Parathyroid adenoma (tissue), 2 donors: Measurements from ENCODE around the gene C1orf174.

Experiments used
- H2AFZ ChIP-seq: fragments of 300-600 bp; sonication (generic); one replicate; pipeline ENCODE4 v1.7.0; 2017; ENCODE audit warnings: antibody characterized with exemption, mild to moderate bottlenecking
- H3K27ac ChIP-seq: fragments of 300-600 bp; sonication (generic); one replicate; pipeline ENCODE4 v1.7.0; 2017
- H3K27me3 ChIP-seq: fragments of 300-600 bp; sonication (generic); one replicate; pipeline ENCODE4 v1.7.0; 2017; ENCODE audit warnings: low read length; ENCODE audit not compliant: control insufficient read depth, insufficient read depth
- H3K36me3 ChIP-seq: fragments of 300-600 bp; sonication (generic); one replicate; pipeline ENCODE4 v1.7.0; 2017; ENCODE audit warnings: low read length; ENCODE audit not compliant: control insufficient read depth, insufficient read depth
- H3K4me1 ChIP-seq: fragments of 300-600 bp; sonication (generic); one replicate; pipeline ENCODE4 v1.7.0; 2017; ENCODE audit warnings: control low read depth
- H3K4me2 ChIP-seq: fragments of 300-600 bp; sonication (generic); one replicate; pipeline ENCODE4 v1.7.0; 2017; ENCODE audit warnings: low read length
- H3K4me3 ChIP-seq: fragments of 300-600 bp; sonication (generic); one replicate; pipeline ENCODE4 v1.7.0; 2017; ENCODE audit warnings: low read depth, low read length
- H3K79me2 ChIP-seq: fragments of 300-600 bp; sonication (generic); one replicate; pipeline ENCODE4 v1.7.0; 2017; ENCODE audit warnings: control low read depth
- H3K9ac ChIP-seq: fragments of 300-600 bp; sonication (generic); one replicate; pipeline ENCODE4 v1.7.0; 2017; ENCODE audit warnings: mild to moderate bottlenecking
- H3K9me3 ChIP-seq: fragments of 300-600 bp; sonication (generic); one replicate; pipeline ENCODE4 v1.7.0; 2017; ENCODE audit warnings: low read length; ENCODE audit not compliant: control insufficient read depth
- CTCF ChIP-seq: fragments of 300-600 bp; sonication (generic); IDR thresholded peaks from one replicate; pipeline ENCODE4 v1.7.0; 2017; ENCODE audit warnings: antibody characterized with exemption, mild to moderate bottlenecking
- donor health status: primary hyperparathyroidism.

Gene C1orf174

DNA sequence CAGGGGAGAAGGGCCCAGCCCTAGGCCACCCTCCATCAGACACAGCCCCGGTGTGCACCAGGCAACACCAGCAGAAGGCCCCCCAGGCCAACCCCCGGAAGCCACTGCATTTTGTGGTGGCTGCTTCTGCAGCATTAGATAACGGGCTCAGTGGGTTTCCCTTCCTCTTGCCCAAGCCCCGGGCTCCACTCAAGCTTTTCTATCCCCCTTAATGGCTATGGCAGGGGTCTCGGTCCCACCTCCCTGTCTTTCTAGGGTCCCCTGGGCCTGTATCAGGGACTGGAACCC, 18.9 kb downstream of the C1orf174 start:
- TF ChIP-seq CTCF = no peak
- no peak overlapping the region for H3K4me3 ChIP-seq
- H3K79me2 ChIP-seq = no peaks in the 10 kb centered on the region
- H3K9me3 ChIP-seq = no peaks in the 10 kb centered on the region
- H3K4me2 ChIP-seq = no peak overlapping the region
- H3K9ac ChIP-seq = no peak overlapping the region
- no peaks in the 10 kb centered on the region for H3K27me3 ChIP-seq
- H3K27ac ChIP-seq = no peak overlapping the region
- no peaks in the 10 kb centered on the region for H3K4me1 ChIP-seq
- H3K36me3 ChIP-seq = no peaks in the 10 kb centered on the region
- no peak overlapping the region for H2AFZ ChIP-seq

DNA sequence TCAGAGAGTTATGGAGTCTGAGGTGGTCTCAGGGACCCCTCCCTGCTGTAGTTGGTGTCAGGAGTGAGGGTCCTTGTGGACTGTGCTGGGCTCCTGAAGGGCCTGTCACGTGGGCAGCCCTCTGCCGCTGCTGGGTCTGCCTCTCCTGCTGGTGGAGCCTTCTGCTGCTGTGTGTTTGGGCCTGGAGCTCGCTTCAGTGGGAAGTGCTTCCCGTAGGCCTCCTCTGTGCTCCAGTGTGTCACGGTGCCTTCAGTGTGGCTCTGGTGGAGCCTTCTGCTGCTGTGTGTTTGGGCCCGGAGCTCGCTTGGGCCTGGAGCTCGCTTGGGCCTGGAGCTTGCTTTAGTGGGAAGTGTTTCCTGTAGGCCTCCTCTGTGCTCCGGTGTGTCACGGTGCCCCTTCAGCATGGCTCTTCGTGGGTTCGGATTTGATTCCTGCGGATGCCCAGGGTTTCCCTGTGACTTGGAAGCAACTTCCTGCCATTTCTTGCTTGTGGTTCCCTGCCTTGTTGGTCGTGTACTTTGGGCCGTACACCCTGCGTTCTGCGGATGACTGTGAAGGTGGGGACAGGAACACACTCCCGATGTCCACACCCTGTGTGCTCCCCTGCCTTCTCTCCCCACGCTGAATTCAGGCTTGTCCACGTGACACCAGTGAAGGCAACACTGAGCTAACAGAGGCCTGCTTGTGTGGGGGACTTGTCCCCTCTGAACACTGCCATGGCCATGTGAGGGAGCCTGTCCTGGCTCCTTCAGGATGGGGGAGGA, 19.5 kb downstream of the C1orf174 start:
- H3K4me3 ChIP-seq = no peak overlapping the region
- no peak for TF ChIP-seq CTCF
- no peaks in the 10 kb centered on the region for H3K4me1 ChIP-seq
- no peak overlapping the region for H3K4me2 ChIP-seq
- H3K27me3 ChIP-seq = no peaks in the 10 kb centered on the region
- no peak overlapping the region for H3K27ac ChIP-seq
- no peak overlapping the region for H3K9ac ChIP-seq
- no peaks in the 10 kb centered on the region for H3K79me2 ChIP-seq
- H2AFZ ChIP-seq = no peak overlapping the region
- no peaks in the 10 kb centered on the region for H3K36me3 ChIP-seq
- no peaks in the 10 kb centered on the region for H3K9me3 ChIP-seq

- TF ChIP-seq CTCF = no peak
- no peaks in the 10 kb centered on the region for H3K79me2 ChIP-seq
- H3K27me3 ChIP-seq = no peaks in the 10 kb centered on the region
- H3K27ac ChIP-seq = no peak overlapping the region
- H3K4me1 ChIP-seq = no peaks in the 10 kb centered on the region
- no peaks in the 10 kb centered on the region for H3K36me3 ChIP-seq
- no peak overlapping the region for H3K4me2 ChIP-seq
- H3K9ac ChIP-seq = no peak overlapping the region
- no peak overlapping the region for H2AFZ ChIP-seq
- no peaks in the 10 kb centered on the region for H3K9me3 ChIP-seq
- no peak overlapping the region for H3K4me3 ChIP-seq
Measured at GRCh38 chr1:3879787-3880428, 20.2 kb downstream of the C1orf174 start.

GRCh38 chr1:3879099-3879498, 21.0 kb downstream of the C1orf174 start:
- no peak for TF ChIP-seq CTCF
- no peaks in the 10 kb centered on the region for H3K79me2 ChIP-seq
- H3K4me2 ChIP-seq = no peak overlapping the region
- H3K9me3 ChIP-seq = no peaks in the 10 kb centered on the region
- H3K27me3 ChIP-seq = no peaks in the 10 kb centered on the region
- no peak overlapping the region for H2AFZ ChIP-seq
- H3K36me3 ChIP-seq = no peaks in the 10 kb centered on the region
- H3K9ac ChIP-seq = no peak overlapping the region
- H3K4me1 ChIP-seq = no peaks in the 10 kb centered on the region
- no peak overlapping the region for H3K27ac ChIP-seq
- no peak overlapping the region for H3K4me3 ChIP-seq

DNA sequence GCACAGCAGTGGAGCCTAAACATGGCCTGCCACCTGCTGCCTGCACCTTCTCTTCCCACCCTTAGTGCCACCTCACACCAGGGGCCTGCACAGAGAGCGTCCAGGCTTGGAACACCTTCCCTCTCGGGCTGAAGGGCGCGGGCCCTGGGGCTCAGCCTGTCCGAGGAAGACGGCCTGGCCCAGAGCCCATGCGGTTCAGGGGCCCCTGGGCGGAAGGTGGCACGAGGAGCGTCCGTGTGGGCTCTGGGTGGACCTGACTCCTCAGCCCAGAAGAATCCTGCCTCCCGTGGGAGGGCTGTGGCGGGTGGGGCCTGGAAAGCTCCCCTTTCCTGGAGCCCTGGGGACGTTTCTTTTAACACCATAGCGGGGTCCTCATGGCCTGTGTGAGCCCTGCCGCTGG, 23.4 kb downstream of the C1orf174 start:
- no peaks in the 10 kb centered on the region for H3K36me3 ChIP-seq
- no peaks in the 10 kb centered on the region for H3K79me2 ChIP-seq

More for the DNA sequence above, 23.4 kb downstream of the C1orf174 start:
- H3K4me3 ChIP-seq = no peak overlapping the region
- no peak overlapping the region for H2AFZ ChIP-seq
- no peaks in the 10 kb centered on the region for H3K27me3 ChIP-seq
- H3K4me1 ChIP-seq = no peaks in the 10 kb centered on the region
- H3K9me3 ChIP-seq = no peaks in the 10 kb centered on the region
- TF ChIP-seq CTCF = no peak
- H3K27ac ChIP-seq = no peak overlapping the region
- no peak overlapping the region for H3K9ac ChIP-seq
- no peak overlapping the region for H3K4me2 ChIP-seq
